DND-41 (cell line): Measurements from ENCODE around the gene EMCN.
"Not testable (repeated sequence)": the region's sequence is repeated elsewhere in the genome, so short reads cannot be mapped to it uniquely, and the experiment has no call there.

Experiments
- ATAC-seq: fragments of 200-7000 bp; cut with Tn5 transposase; 3 replicates; pipeline ENCODE4 v1.9.1; 2021; ENCODE audit warnings: low read depth; ENCODE audit not compliant: insufficient read depth
- DNase-seq: peaks from one replicate; pipeline ENCODE4 v3.0.0-alpha.2; 2020
- H2AFZ ChIP-seq: 2 replicates; pipeline ENCODE4 v1.6.0; 2012; ENCODE audit warnings: low read depth, low read length
- H3K27ac ChIP-seq: 2 replicates; pipeline ENCODE4 v1.5.1; 2012; ENCODE audit warnings: low read length, inconsistent platforms
- H3K27me3 ChIP-seq: fragments of 200-600 bp; sonication (generic); 2 replicates; pipeline ENCODE4 v1.6.0; 2012; ENCODE audit warnings: low read length, mild to moderate bottlenecking, inconsistent platforms; ENCODE audit not compliant: insufficient read depth, poor library complexity
- H3K36me3 ChIP-seq: 2 replicates; pipeline ENCODE4 v1.5.1; 2012; ENCODE audit warnings: low read length, inconsistent platforms; ENCODE audit not compliant: insufficient read depth
- H3K4me1 ChIP-seq: 2 replicates; pipeline ENCODE4 v1.5.1; 2012; ENCODE audit warnings: mild to moderate bottlenecking, low read length; ENCODE audit not compliant: insufficient read depth
- H3K4me2 ChIP-seq: 2 replicates; pipeline ENCODE4 v1.6.0; 2012; ENCODE audit warnings: mild to moderate bottlenecking, moderate library complexity, low read length, inconsistent platforms; ENCODE audit not compliant: insufficient read depth
- H3K4me3 ChIP-seq, 2 experiments: fragments of 200-600 bp in 1 of 2; shearing (Covaris generic) in 1 of 2; 2 replicates each; pipeline ENCODE4 v1.5.1; 2012 to 2016; ENCODE audit warnings: inconsistent platforms in 2 of 2, low read length in 2 of 2, mild to moderate bottlenecking in 2 of 2, low read depth in 1 of 2, moderate library complexity in 1 of 2
- H3K79me2 ChIP-seq: 2 replicates; pipeline ENCODE4 v1.6.0; 2012; ENCODE audit warnings: low read length, inconsistent platforms; ENCODE audit not compliant: insufficient read depth
- H3K9ac ChIP-seq: 2 replicates; pipeline ENCODE4 v1.6.0; 2012; ENCODE audit warnings: low read depth, mild to moderate bottlenecking, inconsistent platforms, low read length, moderate library complexity
- H3K9me3 ChIP-seq: 2 replicates; pipeline ENCODE4 v1.5.1; 2012; ENCODE audit warnings: low read length, moderate library complexity, mild to moderate bottlenecking, inconsistent platforms; ENCODE audit not compliant: insufficient read depth, severe bottlenecking
- H4K20me1 ChIP-seq: 2 replicates; pipeline ENCODE4 v1.6.0; 2012; ENCODE audit warnings: low read length; ENCODE audit not compliant: insufficient read depth
- EZH2 ChIP-seq: IDR thresholded peaks from 3 replicates; pipeline ENCODE4 v1.6.1; 2012; ENCODE audit warnings: borderline replicate concordance, low read depth, mild to moderate bottlenecking, moderate library complexity, low read length, inconsistent platforms; ENCODE audit not compliant: severe bottlenecking
- TF ChIP-seq, protein P1 (sequence below): IDR thresholded peaks from 2 replicates; pipeline ENCODE4 v1.5.1; 2012; ENCODE audit warnings: borderline replicate concordance, low read length, moderate library complexity, mild to moderate bottlenecking; ENCODE audit not compliant: poor library complexity, severe bottlenecking; ENCODE audit errors: extremely low read depth

EMCN gene

DNA sequence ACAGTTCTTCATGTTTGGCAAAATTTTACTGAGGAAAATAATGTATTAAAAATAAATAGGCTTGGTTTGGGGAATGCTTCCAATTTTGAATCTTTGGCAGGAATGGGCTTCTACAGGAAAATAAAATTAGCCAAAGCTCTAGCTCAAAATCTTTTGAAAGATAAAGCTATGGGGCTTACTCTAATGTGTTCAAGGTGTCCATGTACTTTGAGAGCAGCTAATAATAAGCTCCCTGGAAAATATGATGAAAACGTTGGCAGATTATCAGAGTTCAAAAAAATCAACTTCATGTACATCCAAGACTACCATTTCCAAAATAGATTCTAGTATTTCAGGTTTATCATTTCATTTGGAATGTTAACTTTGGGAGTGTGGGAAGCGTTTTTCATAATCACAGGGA, 158.4 kb downstream of the EMCN start:
- no peaks in the 10 kb centered on the region for H3K27me3 ChIP-seq
- H3K9me3 ChIP-seq, result peaks cover 12% of the 10 kb centered on the region
- no peak overlapping the region for H2AFZ ChIP-seq
- H3K36me3 ChIP-seq, result no peaks in the 10 kb centered on the region
- no peaks in the 10 kb centered on the region for H3K79me2 ChIP-seq
- H3K4me3 ChIP-seq, result no peak overlapping the region
- DNase-seq (no peak), ATAC-seq (no peak)
- no peaks in the 10 kb centered on the region for H3K4me1 ChIP-seq
- TF ChIP-seq, protein P1, sequence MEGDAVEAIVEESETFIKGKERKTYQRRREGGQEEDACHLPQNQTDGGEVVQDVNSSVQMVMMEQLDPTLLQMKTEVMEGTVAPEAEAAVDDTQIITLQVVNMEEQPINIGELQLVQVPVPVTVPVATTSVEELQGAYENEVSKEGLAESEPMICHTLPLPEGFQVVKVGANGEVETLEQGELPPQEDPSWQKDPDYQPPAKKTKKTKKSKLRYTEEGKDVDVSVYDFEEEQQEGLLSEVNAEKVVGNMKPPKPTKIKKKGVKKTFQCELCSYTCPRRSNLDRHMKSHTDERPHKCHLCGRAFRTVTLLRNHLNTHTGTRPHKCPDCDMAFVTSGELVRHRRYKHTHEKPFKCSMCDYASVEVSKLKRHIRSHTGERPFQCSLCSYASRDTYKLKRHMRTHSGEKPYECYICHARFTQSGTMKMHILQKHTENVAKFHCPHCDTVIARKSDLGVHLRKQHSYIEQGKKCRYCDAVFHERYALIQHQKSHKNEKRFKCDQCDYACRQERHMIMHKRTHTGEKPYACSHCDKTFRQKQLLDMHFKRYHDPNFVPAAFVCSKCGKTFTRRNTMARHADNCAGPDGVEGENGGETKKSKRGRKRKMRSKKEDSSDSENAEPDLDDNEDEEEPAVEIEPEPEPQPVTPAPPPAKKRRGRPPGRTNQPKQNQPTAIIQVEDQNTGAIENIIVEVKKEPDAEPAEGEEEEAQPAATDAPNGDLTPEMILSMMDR, result no peak
- no peak for TF ChIP-seq EZH2
- H3K27ac ChIP-seq, result no peak overlapping the region
- no peak overlapping the region for H3K4me2 ChIP-seq
- H3K9ac ChIP-seq, result no peak overlapping the region
- no peaks in the 10 kb centered on the region for H4K20me1 ChIP-seq

- no peak overlapping the region for H2AFZ ChIP-seq
- TF ChIP-seq, protein P1, result no peak
- no peak for TF ChIP-seq EZH2
- H4K20me1 ChIP-seq, result no peaks in the 10 kb centered on the region
- H3K4me2 ChIP-seq, result no peak overlapping the region
- DNase-seq, result no peak
- H3K4me1 ChIP-seq, result no peaks in the 10 kb centered on the region
- H3K79me2 ChIP-seq, result no peaks in the 10 kb centered on the region
- no peak overlapping the region for H3K4me3 ChIP-seq
- peaks cover 12% of the 10 kb centered on the region for H3K9me3 ChIP-seq
- H3K9ac ChIP-seq, result no peak overlapping the region
- no peaks in the 10 kb centered on the region for H3K36me3 ChIP-seq
- ATAC-seq, result no peak
- H3K27me3 ChIP-seq, result no peaks in the 10 kb centered on the region
- no peak overlapping the region for H3K27ac ChIP-seq
These were observed 160.3 kb downstream of the EMCN start for GRCh38 chr4:100357542-100357941.

DNA sequence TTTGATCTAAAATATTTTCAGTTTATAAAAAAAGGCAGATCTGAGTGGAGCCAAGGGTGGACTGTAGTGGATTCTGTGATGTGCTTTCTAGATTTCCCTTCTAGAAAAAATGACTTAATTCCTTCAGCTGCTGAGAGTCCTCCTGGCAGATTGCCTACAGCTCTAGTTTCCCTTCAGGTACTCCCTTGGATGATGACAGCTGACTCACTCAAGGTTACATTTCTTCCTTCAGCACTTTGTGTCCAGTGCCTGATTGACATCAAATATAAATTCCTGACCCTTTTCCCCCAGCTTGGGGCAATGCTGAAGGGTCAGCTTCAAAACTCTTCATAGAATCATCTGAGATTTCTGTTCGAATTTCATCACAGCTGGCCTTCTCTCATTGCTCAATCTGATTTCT, 161.7 kb downstream of the EMCN start:
- no peak overlapping the region for H3K4me2 ChIP-seq
- TF ChIP-seq, protein P1, result no peak
- no peak for TF ChIP-seq EZH2
- no peak overlapping the region for H3K4me3 ChIP-seq

GRCh38 chr4:100352352-100352751, 165.5 kb downstream of the EMCN start:
- DNase-seq, H3K27ac ChIP-seq, H4K20me1 ChIP-seq, H3K4me3 ChIP-seq, H3K9me3 ChIP-seq, H3K4me1 ChIP-seq, H3K79me2 ChIP-seq, ATAC-seq, H3K9ac ChIP-seq, H2AFZ ChIP-seq, H3K27me3 ChIP-seq, H3K36me3 ChIP-seq, H3K4me2 ChIP-seq: not testable (repeated sequence)

More for the DNA sequence above, 161.7 kb downstream of the EMCN start:
- Histone ChIP-seq H3K4me1 (no peaks in the 10 kb centered on the region), H3K9me3 (peaks cover 12% of the 10 kb centered on the region), H3K79me2 (no peaks in the 10 kb centered on the region), H3K9ac (no peak overlapping the region), H3K36me3 (no peaks in the 10 kb centered on the region), H2AFZ (no peak overlapping the region), H4K20me1 (no peaks in the 10 kb centered on the region), H3K27ac (no peak overlapping the region), H3K27me3 (no peaks in the 10 kb centered on the region)
- DNase-seq (no peak), ATAC-seq (no peak)
